ENCODE data around the gene SYCP2. TPM values are rescaled to one million over a fixed set of nuclear protein-coding genes. Genes with fewer than 3 reads are reported as not detected.

Gene SYCP2
- total and polyA plus RNA-seq, 2 of the 8 experiments (the other 6 are each of a cell fraction or from before 2014, with no cell fraction given): 0.02 to 0.50 TPM

DNA sequence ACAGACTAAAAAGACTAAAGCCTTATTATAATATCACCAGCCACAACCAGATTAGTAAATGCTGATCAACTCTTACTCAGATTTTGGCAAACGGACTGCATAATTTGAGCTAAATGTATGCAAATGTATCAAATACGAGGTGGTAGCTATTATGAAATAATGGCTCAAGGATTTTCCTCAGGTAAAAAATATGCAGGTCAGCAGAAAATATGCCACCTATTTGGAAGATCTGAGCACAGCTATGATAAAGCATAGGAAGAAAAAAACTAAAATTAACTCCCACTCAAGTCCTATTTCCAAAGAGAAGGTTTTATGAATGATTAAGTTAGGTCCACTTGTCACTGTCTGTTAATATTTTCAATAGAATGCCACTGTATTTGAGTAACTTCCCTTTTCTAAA is 22.4 kb downstream of the SYCP2 start:
- CTCF ChIA-PET (ENCODE audit: partially characterized antibody): interaction anchor here (0.9 kb wide), 1 partner anchor 16 kb away, joined by 3 read pairs; no protein-coding TSS in a partner anchor
- no peak overlapping the region for H2AFZ ChIP-seq (ENCODE audit: low read length)
- H2AK5ac ChIP-seq (ENCODE audit: low read depth, low read length): no peak overlapping the region
- no peaks in the 10 kb centered on the region for H3K4me1 ChIP-seq (replicated peaks in 1 of 4; ENCODE audit: control insufficient read depth in 3 of 4, insufficient read depth in 4 of 4, low read length in 3 of 4)
- H3K27me3 ChIP-seq (replicated peaks in 1 of 4; ENCODE audit: control insufficient read depth in 3 of 4, extremely low read depth in 1 of 4, insufficient read depth in 3 of 4, low read length in 3 of 4): no peaks in the 10 kb centered on the region; a peak in 1 of 7 replicates
- H4K91ac ChIP-seq (replicated peaks; ENCODE audit: insufficient read length, low read length): no peak overlapping the region
- no peak overlapping the region for H3K4me2 ChIP-seq (ENCODE audit: insufficient read depth in 1 of 2, low read depth in 2 of 2, low read length in 2 of 2)
- peaks cover 2 to 4% of the 10 kb centered on the region in 2 experiments; a peak in 3 of 4 replicates for H3K9me3 ChIP-seq (ENCODE audit: insufficient read depth in 2 of 2, low read depth in 1 of 2, low read length in 1 of 2)
- H3K27ac ChIP-seq (ENCODE audit: low read depth, low read length): no peak overlapping the region
- H3K56ac ChIP-seq (replicated peaks; ENCODE audit: insufficient read length, low read depth, low read length): no peak overlapping the region
- POLR2A ChIA-PET (ENCODE audit: partially characterized antibody): no interaction called here
- 86% methylated on average over 2 of the region's 2 CpGs; no CpG with 5 or more reads in 1 of the 2 experiments for WGBS, 2 experiments (ENCODE audit: extremely low coverage in 1 of 2, insufficient coverage in 1 of 2, insufficient read length in 1 of 2, insufficient replicate concordance in 2 of 2, low coverage in 1 of 2, low lambda C conversion rate in 2 of 2, missing lambda C conversion rate in 1 of 2)
- H4K5ac ChIP-seq (ENCODE audit: insufficient read length, low read depth, low read length): no peak overlapping the region
- H4K20me1 ChIP-seq (replicated peaks in 1 of 2; ENCODE audit: control insufficient read depth in 1 of 2, insufficient read depth in 2 of 2, low read length in 2 of 2): no peaks in the 10 kb centered on the region
- no peak for FAIRE-seq
- H3K18ac ChIP-seq (ENCODE audit: extremely low read depth, low read length): no peak overlapping the region
- H2BK120ac ChIP-seq (replicated peaks; ENCODE audit: low read depth, low read length): no peak overlapping the region
- H3K36me3 ChIP-seq (ENCODE audit: control insufficient read depth in 2 of 4, insufficient read depth in 4 of 4, low read length in 3 of 4): no peaks in the 10 kb centered on the region
- H3K23ac ChIP-seq (ENCODE audit: insufficient read length): no peak overlapping the region
- H3K9ac ChIP-seq (replicated peaks in 1 of 4; ENCODE audit: extremely low read depth in 1 of 4, low read depth in 3 of 4, low read length in 3 of 4): no peak overlapping the region
- no peaks in the 10 kb centered on the region for H3K79me1 ChIP-seq (ENCODE audit: low read depth, low read length)
- no peak overlapping the region for H2BK20ac ChIP-seq (ENCODE audit: low read length)
- no peak overlapping the region for H3K4me3 ChIP-seq (ENCODE audit: extremely low read depth in 1 of 4, insufficient read depth in 2 of 4, low read depth in 3 of 4, low read length in 4 of 4)
- H2BK5ac ChIP-seq (ENCODE audit: low read depth, low read length): no peak overlapping the region
- no peaks in the 10 kb centered on the region for H3K23me2 ChIP-seq (ENCODE audit: low read depth, low read length)
- H3K14ac ChIP-seq (ENCODE audit: insufficient read length): no peak overlapping the region
- no peaks in the 10 kb centered on the region for H3K79me2 ChIP-seq (ENCODE audit: control insufficient read depth in 1 of 2, insufficient read depth in 2 of 2, low read length in 2 of 2)
- no peak overlapping the region for H4K8ac ChIP-seq (ENCODE audit: extremely low read depth, insufficient read depth, low read length)
- no peak overlapping the region for H2BK12ac ChIP-seq (ENCODE audit: low read depth, low read length)
- no peak for DNase-seq (ENCODE audit: low read depth in 1 of 2, low spot score in 2 of 2)
- no peak overlapping the region for H3K4ac ChIP-seq (replicated peaks; ENCODE audit: insufficient read length, low read depth, low read length)
- H2BK15ac ChIP-seq (ENCODE audit: low read length): no peak overlapping the region
- TF ChIP-seq PHF8 (conservative IDR thresholded peaks at IDR 0.05; ENCODE audit: low read depth, low read length): no peak
- TF ChIP-seq EGR1 (IDR thresholded peaks at IDR 0.05; ENCODE audit: borderline replicate concordance, low read depth, low read length): no peak
- no peak for TF ChIP-seq NANOG (IDR thresholded peaks at IDR 0.05; ENCODE audit: insufficient read depth, low read depth, low read length, poor library complexity, severe bottlenecking)
- no peak for TF ChIP-seq EZH2 (IDR thresholded peaks at IDR 0.05; ENCODE audit: low read depth, low read length, severe bottlenecking)
- TF ChIP-seq, protein P1, sequence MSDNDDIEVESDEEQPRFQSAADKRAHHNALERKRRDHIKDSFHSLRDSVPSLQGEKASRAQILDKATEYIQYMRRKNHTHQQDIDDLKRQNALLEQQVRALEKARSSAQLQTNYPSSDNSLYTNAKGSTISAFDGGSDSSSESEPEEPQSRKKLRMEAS (IDR thresholded peaks at IDR 0.05): no peak
- no peak for TF ChIP-seq EP300 (IDR thresholded peaks at IDR 0.05; ENCODE audit: borderline replicate concordance in 1 of 2, low read depth in 2 of 2, low read length in 2 of 2)
- no peak for TF ChIP-seq TEAD4 (IDR thresholded peaks at IDR 0.05; ENCODE audit: low read depth, low read length)
- TF ChIP-seq GABPA (IDR thresholded peaks at IDR 0.05; ENCODE audit: borderline replicate concordance, insufficient read depth, low read length): no peak
- no peak for TF ChIP-seq RXRA (IDR thresholded peaks at IDR 0.05; ENCODE audit: insufficient read depth, low read depth, low read length)
- TF ChIP-seq CBX8 (IDR thresholded peaks at IDR 0.05; ENCODE audit: borderline replicate concordance, low read depth, low read length): no peak
- no peak for TF ChIP-seq POU5F1 (IDR thresholded peaks at IDR 0.05; ENCODE audit: low read depth, low read length)
- TF ChIP-seq SAP30 (IDR thresholded peaks at IDR 0.05; ENCODE audit: insufficient read depth, insufficient replicate concordance, low read length): no peak
- TF ChIP-seq RBBP5 (IDR thresholded peaks at IDR 0.05; ENCODE audit: borderline replicate concordance, low read depth, low read length): no peak
- TF ChIP-seq YY1 (IDR thresholded peaks at IDR 0.05; ENCODE audit: low read depth, low read length): no peak

Measured in H1 (cell line).